IMR-90 (cell line): ENCODE measurements around the gene RFPL1. TPM values are rescaled to one million over a fixed set of nuclear protein-coding genes. Genes with fewer than 3 reads are reported as not detected.
"Not testable (repeated sequence)": the region's sequence is repeated elsewhere in the genome, so short reads cannot be mapped to it uniquely, and the experiment has no call there.

Experiments
- ATAC-seq: fragments of 200-7000 bp; cut with Tn5 transposase; 2 replicates; pipeline ENCODE4 v1.9.1; 2020; ENCODE audit warnings: low read depth, mild to moderate bottlenecking, moderate library complexity
- Bru-seq: library from RNA; stranded (reverse); fragments of 400-500 nt; gene quantifications from one replicate; lab custom pipeline; 2021; lab: Mats Ljungman, UMichigan
- BruChase-seq, 2 experiments: library from RNA; stranded (reverse); fragments of 400-500 nt; gene quantifications; one replicate each; lab custom pipeline; 2021; lab: Mats Ljungman, UMichigan
- BruUV-seq: library from RNA; stranded (reverse); fragments of 400-500 nt; replicated peaks from 2 replicates; lab custom pipeline; 2021; lab: Mats Ljungman, UMichigan
- CTCF ChIA-PET: fragments of 300-600 bp; formaldehyde crosslinking; extraction: SDS; loops from one replicate; lab custom pipeline; 2021; ENCODE audit warnings: antibody characterized with exemption; lab: Yijun Ruan, JAX
- POLR2A ChIA-PET: fragments of 300-600 bp; sonication (Branson Sonifier 250); formaldehyde crosslinking; loops from one replicate; lab custom pipeline; 2022; ENCODE audit warnings: antibody characterized with exemption; ENCODE audit not compliant: unreplicated experiment; lab: Charles Lee
- DNase-seq: peaks from one replicate; pipeline ENCODE4 v3.0.0; 2013
- H2AFZ ChIP-seq: replicated peaks from 2 replicates; pipeline ENCODE3; 2013; ENCODE audit warnings: low read length, mild to moderate bottlenecking; ENCODE audit not compliant: poor library complexity
- H2AK5ac ChIP-seq: 2 replicates; pipeline ENCODE4 v1.6.1; 2013; ENCODE audit warnings: low read depth, low read length, inconsistent platforms
- H2AK9ac ChIP-seq: replicated peaks from 2 replicates; pipeline ENCODE3; 2013; ENCODE audit warnings: mild to moderate bottlenecking, low read depth, low read length, moderate library complexity; ENCODE audit not compliant: poor library complexity
- H2BK120ac ChIP-seq: 2 replicates; pipeline ENCODE4 v1.6.1; 2013; ENCODE audit warnings: low read depth, low read length, inconsistent platforms
- H2BK15ac ChIP-seq: 3 replicates; pipeline ENCODE4 v1.6.1; 2013; ENCODE audit warnings: low read depth, low read length, inconsistent platforms
- H2BK20ac ChIP-seq: 2 replicates; pipeline ENCODE4 v1.6.1; 2013; ENCODE audit warnings: low read depth, mild to moderate bottlenecking, inconsistent platforms, low read length, moderate library complexity
- H2BK5ac ChIP-seq: 2 replicates; pipeline ENCODE4 v1.6.1; 2013; ENCODE audit warnings: mild to moderate bottlenecking, low read depth, low read length, inconsistent platforms; ENCODE audit not compliant: poor library complexity, severe bottlenecking
- H3K14ac ChIP-seq: replicated peaks from 2 replicates; pipeline ENCODE4 v1.6.1; 2013; ENCODE audit warnings: low read depth, low read length, inconsistent platforms
- H3K18ac ChIP-seq: 2 replicates; pipeline ENCODE4 v1.6.1; 2013; ENCODE audit warnings: low read depth, low read length, control low read depth
- H3K23ac ChIP-seq: 2 replicates; pipeline ENCODE4 v1.6.1; 2013; ENCODE audit warnings: low read depth, low read length, inconsistent platforms
- H3K27ac ChIP-seq: 2 replicates; pipeline ENCODE4 v1.5.1; 2013; ENCODE audit warnings: mild to moderate bottlenecking, control low read depth, low read length; ENCODE audit not compliant: insufficient read depth
- H3K27me3 ChIP-seq: 2 replicates; pipeline ENCODE4 v1.6.1; 2013; ENCODE audit warnings: low read length; ENCODE audit not compliant: control insufficient read depth, insufficient read depth
- H3K36me3 ChIP-seq: 2 replicates; pipeline ENCODE4 v1.6.1; 2013; ENCODE audit warnings: low read length, mixed read lengths; ENCODE audit not compliant: control insufficient read depth, insufficient read depth
- H3K4ac ChIP-seq: 2 replicates; pipeline ENCODE4 v1.6.1; 2013; ENCODE audit warnings: low read depth, low read length, inconsistent platforms
- H3K4me1 ChIP-seq: 2 replicates; pipeline ENCODE4 v1.6.1; 2013; ENCODE audit warnings: low read length, mixed read lengths; ENCODE audit not compliant: control insufficient read depth, insufficient read depth
- H3K4me2 ChIP-seq: 2 replicates; pipeline ENCODE4 v1.6.1; 2013; ENCODE audit warnings: low read depth, mild to moderate bottlenecking, control low read depth, low read length, moderate library complexity
- H3K4me3 ChIP-seq: 2 replicates; pipeline ENCODE4 v1.5.1; 2013; ENCODE audit warnings: low read depth, mild to moderate bottlenecking, control low read depth, low read length, moderate library complexity; ENCODE audit not compliant: insufficient read depth
- H3K56ac ChIP-seq: 2 replicates; pipeline ENCODE4 v1.6.1; 2013; ENCODE audit warnings: low read length, inconsistent platforms; ENCODE audit not compliant: insufficient read depth; ENCODE audit errors: extremely low read depth
- H3K79me1 ChIP-seq, 2 experiments: 2 replicates each; pipeline ENCODE4 v1.6.1; 2013; ENCODE audit warnings: low read length in 2 of 2, inconsistent platforms in 1 of 2, low read depth in 1 of 2
- H3K9ac ChIP-seq: 2 replicates; pipeline ENCODE4 v1.6.1; 2013; ENCODE audit warnings: low read depth, low read length, control low read depth
- H3K9me1 ChIP-seq: 2 replicates; pipeline ENCODE4 v1.6.1; 2013; ENCODE audit warnings: low read length, inconsistent platforms; ENCODE audit not compliant: insufficient read depth
- H3K9me3 ChIP-seq: 2 replicates; pipeline ENCODE4 v1.6.1; 2013; ENCODE audit warnings: low read length; ENCODE audit not compliant: control insufficient read depth, insufficient read depth
- H4K20me1 ChIP-seq: 2 replicates; pipeline ENCODE4 v1.6.1; 2013; ENCODE audit warnings: low read length, inconsistent platforms; ENCODE audit not compliant: insufficient read depth
- H4K5ac ChIP-seq: 2 replicates; pipeline ENCODE4 v1.6.1; 2013; ENCODE audit warnings: mild to moderate bottlenecking, low read depth, low read length, control low read depth
- H4K8ac ChIP-seq, 2 experiments: 2 replicates each; pipeline ENCODE4 v1.6.1; 2013; ENCODE audit warnings: low read depth in 2 of 2, low read length in 2 of 2, control low read depth in 1 of 2, inconsistent platforms in 1 of 2
- H4K91ac ChIP-seq: 2 replicates; pipeline ENCODE4 v1.6.1; 2013; ENCODE audit warnings: low read depth, low read length, inconsistent platforms; ENCODE audit not compliant: insufficient read depth
- WGBS, 2 experiments: methylation state at CpG; one replicate each; pipeline versions ENCODE4 v1.1.5 to v1.1.7; 2013; ENCODE audit warnings: missing lambda C conversion rate in 2 of 2; ENCODE audit not compliant: insufficient read length in 1 of 2; ENCODE audit errors: extremely low coverage in 2 of 2; 5-methylcytosine and 5-hydroxymethylcytosine counted together
- dilution Hi-C: fragments of 300-500 bp; cut with HindIII; formaldehyde crosslinking; loops from one replicate; pipeline ENCODE4 v1.14.3; 2018; ENCODE audit warnings: low sequenced_read_pairs; ENCODE audit not compliant: unreplicated experiment
- in situ Hi-C: fragments of 300-500 bp; cut with MboI; formaldehyde crosslinking; loops from 3 replicates; pipeline ENCODE4 v1.14.3; 2019; ENCODE audit warnings: low sequenced_read_pairs, inconsistent platforms, mixed read lengths
- intact Hi-C: fragments of 100-400 bp; cut with micrococcal nuclease; formaldehyde crosslinking; loops from 2 replicates; pipeline ENCODE4 v1.10.0; 2022
- long read RNA-seq: library from polyadenylated mRNA; unstranded; transcript quantifications from one replicate; pipeline ENCODE4 v2.0.0, GENCODE V29; 2021; ENCODE audit not compliant: unreplicated experiment
- polyA plus RNA-seq, 3 experiments: library from polyadenylated mRNA; depleted of rRNA; stranded (reverse); fragments of >200 nt; gene quantifications; 2 replicates each; pipeline ENCODE4 v1.2.3, GENCODE V29; 2012; ENCODE audit warnings: low replicate concordance in 1 of 3
- total RNA-seq: library from RNA; depleted of rRNA; stranded (reverse); fragments of >200 nt; gene quantifications from 2 replicates; pipeline ENCODE4 v1.2.3, GENCODE V29; 2012; rRNA removed

RFPL1 gene
- total RNA-seq (not detected in 2 replicates), polyA plus RNA-seq (2012; rRNA removed) (not detected in 2 replicates), Bru-seq, nascent RNA (not detected), BruChase-seq, experiment 1, labeled RNA remaining after a 6-hour chase (not detected), BruChase-seq, experiment 2, labeled RNA remaining after a 2-hour chase (not detected)
- not detected in 2 replicates for polyA plus RNA-seq (2012; cell fraction: cytosol; rRNA removed)
- polyA plus RNA-seq (2012; cell fraction: nucleus; rRNA removed; ENCODE audit: low replicate concordance) = not detected in 2 replicates
- long read RNA-seq = 0 reads

DNA sequence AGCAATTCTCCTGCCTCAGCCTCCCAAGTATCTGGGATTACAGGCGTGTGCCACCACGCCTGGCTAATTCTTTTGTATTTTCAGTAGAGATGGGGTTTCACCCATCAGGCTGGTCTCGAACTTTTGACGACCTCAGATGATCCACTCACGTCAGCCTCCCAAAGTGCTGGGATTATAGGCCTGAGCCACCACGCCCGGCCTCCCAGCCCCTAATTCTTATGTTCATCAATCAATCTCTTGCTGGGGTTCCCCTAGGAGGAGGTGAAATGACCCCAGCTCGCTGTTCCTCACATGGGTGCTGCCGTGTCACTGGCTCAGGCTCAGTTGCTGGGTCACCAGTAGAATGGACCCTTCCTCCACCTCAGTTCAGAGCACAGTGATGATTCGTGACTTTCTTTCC, at the start of gene RFPL1:
Gene RFPL1 (plus strand): TSS at position 301 of the 400 bp plus-strand sequence.
- H2AK9ac ChIP-seq, H4K8ac ChIP-seq, H3K79me1 ChIP-seq, H3K4me1 ChIP-seq, H2BK5ac ChIP-seq, H3K4me3 ChIP-seq, H3K27ac ChIP-seq, H2BK120ac ChIP-seq, H3K9ac ChIP-seq, H4K20me1 ChIP-seq, H3K36me3 ChIP-seq, H3K4ac ChIP-seq, H4K5ac ChIP-seq, H2AFZ ChIP-seq, H3K4me2 ChIP-seq, H3K18ac ChIP-seq, intact Hi-C loops, ATAC-seq, dilution Hi-C loops, H2BK20ac ChIP-seq, DNase-seq, H2AK5ac ChIP-seq, CTCF ChIA-PET, H4K91ac ChIP-seq, H3K56ac ChIP-seq, H3K23ac ChIP-seq, H3K14ac ChIP-seq, BruUV-seq, POLR2A ChIA-PET, in situ Hi-C loops, H2BK15ac ChIP-seq, H3K9me1 ChIP-seq, H3K9me3 ChIP-seq: not testable (repeated sequence)
- H3K27me3 ChIP-seq = peaks cover 26% of the 10 kb centered on the region
- no CpG with 5 or more reads among the region's 10 CpGs for WGBS, 2 experiments
